SK-N-MC (cell line): ENCODE measurements around the gene C9orf78.

Experiments used
- EZH2 ChIP-seq: fragments of 200-600 bp; sonication (generic); IDR thresholded peaks from one replicate; pipeline ENCODE4 v1.6.1; 2017; ENCODE audit warnings: antibody characterized with exemption
- POLR2AphosphoS5 ChIP-seq: IDR thresholded peaks from 2 replicates; pipeline ENCODE4 v1.6.1; 2012; ENCODE audit warnings: mild to moderate bottlenecking, low read depth, low read length, borderline replicate concordance

- no peak for TF ChIP-seq POLR2AphosphoS5
- no peak for TF ChIP-seq EZH2
Measured at GRCh38 chr9:129868872-129869486, 33.9 kb upstream of the C9orf78 start.
